SK-N-MC (cell line): ENCODE data around the gene REEP3.

ENCODE experiments used
- DNase-seq: peaks from one replicate; pipeline ENCODE4 v3.0.0-alpha.2; 2011; ENCODE audit warnings: low read depth, low spot score
- H3K27ac ChIP-seq: fragments of 200-600 bp; sonication (generic); 2 replicates; pipeline ENCODE4 v1.5.1; 2016; ENCODE audit warnings: mixed run types
- H3K36me3 ChIP-seq: fragments of 200-600 bp; sonication (generic); 2 replicates; pipeline ENCODE4 v1.6.1; 2017; ENCODE audit warnings: antibody characterized with exemption, low read length, mixed read lengths; ENCODE audit not compliant: insufficient read depth
- H3K4me3 ChIP-seq: fragments of 200-600 bp; sonication (generic); 2 replicates; pipeline ENCODE4 v1.5.1; 2016
- H3K9ac ChIP-seq: fragments of 200-600 bp; sonication (generic); 2 replicates; pipeline ENCODE4 v1.8.0; 2017; ENCODE audit warnings: mixed run types, mixed read lengths; ENCODE audit not compliant: insufficient read length
- H3K9me3 ChIP-seq: fragments of 200-600 bp; sonication (generic); 2 replicates; pipeline ENCODE4 v1.6.1; 2017; ENCODE audit warnings: low read depth, mild to moderate bottlenecking, antibody characterized with exemption, low read length, moderate library complexity, mixed read lengths
- EZH2 ChIP-seq: fragments of 200-600 bp; sonication (generic); IDR thresholded peaks from one replicate; pipeline ENCODE4 v1.6.1; 2017; ENCODE audit warnings: antibody characterized with exemption
- FOXP2 ChIP-seq: optimal IDR thresholded peaks from 2 replicates; pipeline ENCODE3; 2011; ENCODE audit warnings: mild to moderate bottlenecking, moderate library complexity; ENCODE audit not compliant: insufficient read depth; ENCODE audit errors: extremely low read length, control extremely low read depth
- POLR2AphosphoS5 ChIP-seq: IDR thresholded peaks from 2 replicates; pipeline ENCODE4 v1.6.1; 2012; ENCODE audit warnings: mild to moderate bottlenecking, low read depth, low read length, borderline replicate concordance

REEP3 gene

GRCh38 chr10:63629363-63630084 is 108.3 kb downstream of the REEP3 start:
- Histone ChIP-seq H3K4me3 (peak overlapping the region; percentile 81), H3K9ac (peak overlapping the region; percentile 63)
- TF ChIP-seq FOXP2, result no peak
- TF ChIP-seq EZH2, result no peak
- TF ChIP-seq POLR2AphosphoS5, result no peak

DNA sequence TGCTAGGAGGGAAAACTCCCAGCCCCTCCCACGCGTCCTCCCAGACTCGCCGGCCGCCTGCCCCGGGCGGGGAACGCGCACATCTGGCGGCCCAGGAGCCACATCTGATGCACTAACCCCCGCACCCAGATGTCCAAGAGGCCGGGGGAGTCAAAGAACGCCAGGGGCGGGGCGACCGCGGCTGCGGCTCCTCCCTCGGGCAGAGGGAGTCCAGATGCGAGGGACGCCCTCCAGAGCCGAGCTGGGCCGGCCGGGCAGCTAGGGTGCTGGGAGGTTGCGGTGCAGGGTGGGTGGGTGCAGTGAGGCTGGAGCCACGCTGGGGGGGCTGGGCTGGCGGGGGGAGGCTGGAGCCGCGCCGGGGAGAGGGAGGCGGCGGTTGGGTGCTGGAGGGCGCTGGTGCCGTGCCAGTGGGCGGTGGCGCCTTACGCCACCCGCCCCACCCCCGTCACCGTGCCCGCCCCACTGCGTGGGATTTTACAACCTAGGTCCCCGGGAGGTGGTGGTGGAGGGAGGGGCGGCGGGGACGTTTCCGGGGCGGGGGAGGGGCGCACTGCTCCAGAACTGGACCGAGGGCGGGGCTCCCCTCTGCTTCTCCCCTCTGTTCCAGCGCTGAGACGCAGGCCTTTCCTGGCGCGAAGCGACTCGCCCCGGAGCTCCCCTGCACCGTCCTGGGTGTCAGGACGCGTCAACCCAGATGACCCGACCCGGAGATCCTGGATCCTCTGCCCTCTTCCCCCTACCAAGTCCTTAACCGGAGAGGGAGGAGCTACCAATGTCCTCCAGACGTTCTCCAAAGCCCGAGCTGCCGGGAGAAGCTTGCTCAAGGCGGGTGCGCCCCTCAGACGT is 109.1 kb downstream of the REEP3 start:
- TF ChIP-seq FOXP2 (no peak), POLR2AphosphoS5 (no peak), EZH2 (no peak)
- DNase-seq, result no peak
- H3K27ac ChIP-seq, result peak overlapping the region; percentile 96
- peak overlapping the region; percentile 81 for H3K4me3 ChIP-seq
- H3K9me3 ChIP-seq, result no peaks in the 10 kb centered on the region
- no peaks in the 10 kb centered on the region for H3K36me3 ChIP-seq
- peak overlapping the region; percentile 60 for H3K9ac ChIP-seq

More at GRCh38 chr10:63629363-63630084, 108.3 kb downstream of the REEP3 start:
- H3K9me3 ChIP-seq, result no peaks in the 10 kb centered on the region
- H3K27ac ChIP-seq, result peak overlapping the region; percentile 96
- no peaks in the 10 kb centered on the region for H3K36me3 ChIP-seq
- DNase-seq, result no peak

DNA sequence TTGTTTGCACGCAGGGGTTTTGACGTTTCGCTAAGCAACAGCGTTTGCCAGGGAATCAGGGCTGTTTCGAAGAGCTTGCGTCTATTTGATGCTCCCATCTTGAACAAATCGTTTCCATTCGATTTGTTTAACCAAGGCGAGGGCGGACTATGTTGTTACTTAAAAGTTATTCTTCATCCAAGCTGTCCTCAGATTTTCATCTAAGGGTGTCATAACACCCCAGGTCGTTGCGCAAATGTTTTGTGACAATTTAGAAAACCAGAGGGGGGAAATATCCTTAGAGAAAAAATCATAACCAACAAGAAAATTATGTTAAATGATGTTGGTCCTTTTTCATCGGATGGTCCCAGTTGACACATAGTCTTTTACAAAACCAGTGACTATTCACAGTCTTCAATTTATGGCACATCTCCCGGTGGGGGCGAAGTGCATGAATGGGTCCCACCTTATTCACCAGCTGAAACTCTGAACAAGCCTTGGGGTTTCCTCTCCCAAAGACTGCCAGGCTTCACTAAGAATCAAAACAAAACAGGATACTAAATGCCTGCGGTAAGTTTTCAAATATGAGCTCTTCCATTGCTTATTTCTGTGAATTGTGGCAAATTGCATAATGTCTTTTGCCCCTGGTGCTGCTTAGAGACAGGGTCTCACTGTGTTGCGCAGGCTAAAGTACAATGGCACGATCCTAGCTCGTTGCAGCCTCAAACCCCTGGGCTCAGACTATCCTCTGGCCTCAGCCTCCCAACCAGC is 109.9 kb downstream of the REEP3 start:
- DNase-seq, result no peak
- H3K9ac ChIP-seq, result no peak overlapping the region
- H3K27ac ChIP-seq, result peak overlapping the region; percentile 62
- no peaks in the 10 kb centered on the region for H3K9me3 ChIP-seq
- no peak for TF ChIP-seq EZH2
- TF ChIP-seq FOXP2, result no peak
- TF ChIP-seq POLR2AphosphoS5, result no peak
- H3K36me3 ChIP-seq, result no peaks in the 10 kb centered on the region
- peak overlapping the region; percentile 81 for H3K4me3 ChIP-seq

GRCh38 chr10:63631991-63632390 is 110.8 kb downstream of the REEP3 start:
- Histone ChIP-seq H3K9me3 (no peaks in the 10 kb centered on the region), H3K4me3 (no peak overlapping the region), H3K9ac (no peak overlapping the region), H3K36me3 (no peaks in the 10 kb centered on the region), H3K27ac (no peak overlapping the region)
- no peak for TF ChIP-seq EZH2
- DNase-seq, result no peak

- Histone ChIP-seq H3K36me3 (no peaks in the 10 kb centered on the region), H3K9me3 (no peaks in the 10 kb centered on the region), H3K9ac (no peak overlapping the region), H3K27ac (no peak overlapping the region), H3K4me3 (no peak overlapping the region)
- TF ChIP-seq FOXP2 (no peak), POLR2AphosphoS5 (no peak), EZH2 (no peak)
- DNase-seq, result no peak
These were observed 112.7 kb downstream of the REEP3 start for GRCh38 chr10:63633677-63634487.

GRCh38 chr10:63634488-63635065 is 113.4 kb downstream of the REEP3 start:
- Histone ChIP-seq H3K4me3 (no peak overlapping the region), H3K36me3 (no peaks in the 10 kb centered on the region), H3K9ac (no peak overlapping the region), H3K9me3 (no peaks in the 10 kb centered on the region), H3K27ac (no peak overlapping the region)
- TF ChIP-seq POLR2AphosphoS5 (no peak), EZH2 (no peak), FOXP2 (no peak)
- no peak for DNase-seq

DNA sequence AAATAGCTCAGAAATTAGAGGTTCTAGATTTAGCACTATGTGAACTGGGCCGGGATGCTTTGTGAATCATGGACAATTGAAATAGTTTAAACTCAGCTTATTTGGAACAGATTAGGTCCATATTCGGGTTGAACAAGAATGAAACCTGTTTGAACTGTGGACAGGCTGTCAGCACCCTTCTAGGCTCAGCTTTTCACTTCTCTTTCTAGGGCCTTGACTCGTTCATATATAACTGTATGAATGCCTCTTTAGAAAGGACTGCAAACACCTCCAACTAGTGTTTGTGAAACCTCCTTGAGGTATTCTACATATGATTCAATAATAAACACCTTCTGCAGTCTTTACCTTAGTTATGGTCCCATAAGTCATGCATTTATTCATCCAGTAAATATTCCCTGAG is 115.6 kb downstream of the REEP3 start:
- Histone ChIP-seq H3K9me3 (no peaks in the 10 kb centered on the region), H3K4me3 (no peak overlapping the region), H3K27ac (no peak overlapping the region), H3K9ac (no peak overlapping the region), H3K36me3 (no peaks in the 10 kb centered on the region)
- TF ChIP-seq POLR2AphosphoS5 (no peak), FOXP2 (no peak), EZH2 (no peak)
- no peak for DNase-seq
